CD4-positive, alpha-beta T cell (primary cell): ENCODE results near the gene GPD1L. TPM values are rescaled to one million over a fixed set of nuclear protein-coding genes. Genes with fewer than 3 reads are reported as not detected.

Experiments
- ATAC-seq: fragments of 200-7000 bp; cut with Tn5 transposase; one replicate; pipeline ENCODE4 v1.10.0; 2022; ENCODE audit warnings: mild to moderate bottlenecking; ENCODE audit not compliant: poor library complexity
- CTCF ChIA-PET: fragments of 350-600 bp; sonication (Branson Sonifier 250); formaldehyde crosslinking; loops from one replicate; lab custom pipeline; 2021; ENCODE audit warnings: antibody characterized with exemption, inconsistent platforms; lab: Charles Lee
- POLR2A ChIA-PET: fragments of 350-600 bp; sonication (Branson Sonifier 250); formaldehyde crosslinking; loops from one replicate; lab custom pipeline; 2021; ENCODE audit warnings: antibody characterized with exemption, inconsistent platforms; lab: Charles Lee
- DNase-seq, 14 experiments: peaks; one replicate each; pipeline ENCODE4 v3.0.0-alpha.2; 2013 to 2020; ENCODE audit warnings: mixed read lengths in 2 of 14
- H3K27ac ChIP-seq, 2 donors: one replicate each; pipeline versions ENCODE4 v1.5.1 to v1.7.0; 2013; ENCODE audit warnings: low read length in 2 of 2, low read depth in 1 of 2, mild to moderate bottlenecking in 1 of 2
- H3K27me3 ChIP-seq, 2 experiments: 1 replicate in 1 of 2; 2 replicates in 1 of 2; pipeline versions ENCODE4 v1.6.1 to v1.7.0; 2013; ENCODE audit warnings: low read length in 2 of 2, control low read depth in 1 of 2, mild to moderate bottlenecking in 1 of 2, moderate library complexity in 1 of 2; ENCODE audit not compliant: insufficient read depth in 2 of 2, control insufficient read depth in 1 of 2
- H3K36me3 ChIP-seq: one replicate; pipeline ENCODE4 v1.6.1; 2013; ENCODE audit warnings: low read length, control low read depth; ENCODE audit not compliant: insufficient read depth
- H3K4me1 ChIP-seq: one replicate; pipeline ENCODE4 v1.6.1; 2013; ENCODE audit warnings: low read length, control low read depth; ENCODE audit not compliant: insufficient read depth
- H3K4me3 ChIP-seq: one replicate; pipeline ENCODE4 v1.5.1; 2013; ENCODE audit warnings: mild to moderate bottlenecking, low read length, moderate library complexity
- H3K9me3 ChIP-seq, 2 experiments: 1 replicate in 1 of 2; 2 replicates in 1 of 2; pipeline versions ENCODE4 v1.6.1 to v1.7.0; 2013; ENCODE audit warnings: low read length in 2 of 2, mild to moderate bottlenecking in 2 of 2, control low read depth in 1 of 2, moderate library complexity in 1 of 2; ENCODE audit not compliant: control insufficient read depth in 1 of 2, insufficient read depth in 1 of 2
- H3K27ac Mint-ChIP-seq: one replicate; pipeline ENCODE4 v1.8.0; 2020; ENCODE audit warnings: mixed read lengths
- H3K27me3 Mint-ChIP-seq: one replicate; pipeline ENCODE4 v1.8.0; 2021; ENCODE audit warnings: mixed read lengths
- H3K36me3 Mint-ChIP-seq: one replicate; pipeline ENCODE4 v1.8.0; 2021; ENCODE audit warnings: low read depth, mixed read lengths
- H3K4me1 Mint-ChIP-seq: one replicate; pipeline ENCODE4 v1.8.0; 2021; ENCODE audit warnings: low read depth, mixed read lengths
- H3K4me3 Mint-ChIP-seq: one replicate; pipeline ENCODE4 v1.8.0; 2020; ENCODE audit warnings: mild to moderate bottlenecking, mixed read lengths
- H3K9me3 Mint-ChIP-seq: one replicate; pipeline ENCODE4 v1.8.0; 2020; ENCODE audit warnings: mixed read lengths
- CTCF ChIP-seq: fragments of 200-600 bp; IDR thresholded peaks from one replicate; pipeline ENCODE4 v1.8.0; 2022; ENCODE audit warnings: antibody characterized with exemption, mild to moderate bottlenecking
- intact Hi-C, 2 experiments: fragments of 100-400 bp; cut with DNase I in 1 of 2; cut with micrococcal nuclease in 1 of 2; formaldehyde crosslinking; loops; one replicate each; pipeline versions ENCODE4 v1.15.1 to v1.9.0; 2023 to 2025; cut with DNase I, micrococcal nuclease
- total RNA-seq, 174 experiments: library from RNA in 2 of 174; stranded (reverse) in 2 of 174; gene quantifications; one replicate each; pipeline ENCODE4 v1.2.3 and lab custom pipeline; 2021 to 2026

The GPD1L gene
- total RNA-seq, 2 experiments from 2014 or later = 15.3 to 16.0 TPM

- no peak overlapping the region for H3K4me3 Mint-ChIP-seq
- CTCF ChIA-PET = no interaction called here
- H3K4me1 Mint-ChIP-seq = no peaks in the 10 kb centered on the region
These were observed 6.0 kb upstream of the GPD1L start for GRCh38 chr3:32100465-32100864.

GRCh38 chr3:32102289-32102688 lies 4.1 kb upstream of the GPD1L start:
- Mint-ChIP-seq H3K9me3 (peaks cover 5% of the 10 kb centered on the region), H3K4me1 (peaks cover 10% of the 10 kb centered on the region), H3K27me3 (no peaks in the 10 kb centered on the region), H3K4me3 (no peak overlapping the region), H3K36me3 (peaks cover 9% of the 10 kb centered on the region), H3K27ac (no peak overlapping the region)
- TF ChIP-seq CTCF = no peak
- Histone ChIP-seq H3K27ac (no peak overlapping the region), H3K4me3 (no peak overlapping the region), H3K36me3 (no peaks in the 10 kb centered on the region), H3K4me1 (peaks cover 10% of the 10 kb centered on the region), H3K9me3 (peaks cover 14 to 15% of the 10 kb centered on the region in 2 experiments), H3K27me3 (no peaks in the 10 kb centered on the region)
- CTCF ChIA-PET = no interaction called here
- POLR2A ChIA-PET = no interaction called here
- DNase-seq (no peak), ATAC-seq (no peak)
- intact Hi-C loops = loop anchor here in 1 of 2 experiments (5.0 kb wide), 1 partner anchor 40 kb away; no protein-coding TSS in a partner anchor

More at GRCh38 chr3:32100465-32100864, 6.0 kb upstream of the GPD1L start:
- Histone ChIP-seq H3K27ac (no peak overlapping the region), H3K36me3 (no peaks in the 10 kb centered on the region), H3K4me3 (no peak overlapping the region), H3K4me1 (no peaks in the 10 kb centered on the region), H3K9me3 (peaks cover 14 to 15% of the 10 kb centered on the region in 2 experiments), H3K27me3 (no peaks in the 10 kb centered on the region)
- no peak for TF ChIP-seq CTCF
- Mint-ChIP-seq H3K9me3 (peaks cover 5% of the 10 kb centered on the region), H3K27me3 (no peaks in the 10 kb centered on the region), H3K27ac (no peak overlapping the region), H3K36me3 (no peaks in the 10 kb centered on the region)
- intact Hi-C loops = loop anchor here in 1 of 2 experiments (5.0 kb wide), 1 partner anchor 42 kb away; no protein-coding TSS in a partner anchor
- POLR2A ChIA-PET = no interaction called here
- DNase-seq (no peak), ATAC-seq (no peak)

- H3K4me3 ChIP-seq = no peak overlapping the region
- CTCF ChIA-PET = interaction anchor here (0.6 to 1.9 kb wide), 3 partner anchors 10 to 525 kb away, joined by 3 to 4 read pairs (median 3); no protein-coding TSS in a partner anchor
- H3K9me3 Mint-ChIP-seq = peaks cover 5% of the 10 kb centered on the region
- DNase-seq (no peak), ATAC-seq (no peak)
- intact Hi-C loops = loop anchor here in 1 of 2 experiments (5.0 kb wide), 1 partner anchor 38 kb away; no protein-coding TSS in a partner anchor
- H3K27ac Mint-ChIP-seq = no peak overlapping the region
- peaks cover 28% of the 10 kb centered on the region for H3K4me1 ChIP-seq
- H3K9me3 ChIP-seq = peaks cover 14 to 15% of the 10 kb centered on the region in 2 experiments
- peaks cover 21% of the 10 kb centered on the region for H3K4me1 Mint-ChIP-seq
- H3K4me3 Mint-ChIP-seq = peak overlapping the region; percentile 79
- H3K36me3 Mint-ChIP-seq = peaks cover 11% of the 10 kb centered on the region
- no peaks in the 10 kb centered on the region for H3K27me3 Mint-ChIP-seq
- no peak overlapping the region for H3K27ac ChIP-seq
- H3K36me3 ChIP-seq = no peaks in the 10 kb centered on the region
- POLR2A ChIA-PET = no interaction called here
- no peak for TF ChIP-seq CTCF
- H3K27me3 ChIP-seq = no peaks in the 10 kb centered on the region
These were observed 1.9 kb upstream of the GPD1L start for GRCh38 chr3:32104492-32104891.
